ENCODE data around the gene GPR158. TPM values are rescaled to one million over a fixed set of nuclear protein-coding genes. Genes with fewer than 3 reads are reported as not detected.
A peak's percentile ranks its signal among the peaks of the same experiment; 100 is the strongest.

Gene GPR158
- total RNA-seq, 1 experiment from 2014 or later, result 0.58 TPM

DNA sequence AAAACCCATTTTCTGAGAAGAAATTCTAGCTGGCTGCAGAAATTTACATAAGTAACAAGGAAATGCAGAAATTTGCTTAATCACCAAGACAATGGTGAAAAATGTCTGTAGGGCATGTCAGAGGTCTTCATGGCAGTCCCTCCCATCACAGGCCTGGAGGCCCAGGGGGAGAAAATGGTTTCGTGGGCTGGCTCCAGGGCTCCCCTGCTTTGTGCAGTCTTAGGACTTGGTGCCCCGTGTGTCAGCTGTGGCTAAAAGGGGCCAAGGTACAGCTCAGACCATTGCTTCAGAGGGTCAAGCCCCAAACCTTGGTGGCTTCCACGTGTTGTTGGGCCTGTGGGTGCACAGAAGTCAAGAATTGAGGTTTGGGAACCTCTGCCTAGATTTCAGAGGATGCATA lies 215.9 kb downstream of the GPR158 start:
- no peak for DNase-seq (ENCODE audit: low spot score)

DNA sequence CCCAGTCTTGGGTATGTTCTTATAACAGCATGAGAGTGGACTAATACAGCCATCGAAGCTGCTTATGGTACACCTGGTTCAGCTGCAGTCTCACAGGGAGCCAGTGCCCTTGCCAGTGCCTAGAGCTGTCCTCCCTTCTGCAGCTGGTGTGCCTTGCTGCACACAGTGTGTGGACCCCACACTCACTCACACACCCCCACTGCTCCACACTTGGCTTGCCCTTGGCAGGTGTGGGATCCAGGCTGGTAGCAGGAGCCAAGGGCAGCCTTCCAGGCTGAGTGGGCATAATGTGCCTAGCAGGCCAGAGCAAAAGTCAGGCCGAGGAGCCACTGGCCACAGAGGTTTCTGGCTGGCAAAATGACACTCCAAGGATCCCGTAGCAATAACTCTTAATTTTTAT lies 217.3 kb downstream of the GPR158 start:
- DNase-seq (ENCODE audit: low spot score), result no peak

GRCh38 chr10:25393621-25394020 lies 218.8 kb downstream of the GPR158 start:
- no peak for DNase-seq (ENCODE audit: low spot score)

DNA sequence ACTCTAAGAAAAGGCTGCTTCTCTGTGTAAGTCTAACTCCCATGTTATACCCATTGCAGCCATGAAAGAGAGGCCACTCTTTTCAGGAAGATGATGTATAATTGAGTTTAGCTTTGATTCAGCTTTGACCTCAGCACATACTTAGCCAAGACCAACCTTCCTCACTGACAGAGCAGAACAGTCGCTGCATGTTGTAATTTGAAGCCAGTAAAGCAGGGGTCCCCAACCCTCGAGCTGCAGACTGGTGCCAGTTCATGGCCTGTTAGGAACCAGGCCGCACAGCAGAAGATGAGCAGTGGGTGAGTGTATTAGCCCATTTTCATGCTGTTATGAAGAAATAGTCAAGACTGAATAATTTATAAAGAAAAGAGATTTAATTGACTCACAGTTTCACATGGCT lies 223.9 kb downstream of the GPR158 start:
- no peak for DNase-seq (ENCODE audit: low spot score)

DNA sequence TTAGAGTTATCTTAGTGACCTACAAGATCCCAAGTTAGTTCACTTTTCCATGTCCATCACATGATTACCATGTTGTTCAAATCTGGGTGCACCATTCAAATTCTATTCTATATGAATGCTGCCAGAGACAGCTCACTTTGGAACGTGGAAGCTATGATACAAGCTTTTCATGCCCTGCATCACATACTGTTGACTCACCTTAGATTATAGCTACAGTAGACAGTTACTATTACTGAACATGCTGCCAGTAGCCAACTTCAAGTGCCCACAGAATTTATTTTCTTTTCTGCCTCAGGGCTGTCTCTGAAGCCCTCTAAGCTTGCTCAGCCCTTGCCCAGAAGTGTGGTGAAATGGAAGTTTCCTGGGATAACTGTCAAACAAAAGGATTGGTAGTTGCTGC lies 231.1 kb downstream of the GPR158 start:
- DNase-seq (ENCODE audit: low spot score), result peak; percentile 6

DNA sequence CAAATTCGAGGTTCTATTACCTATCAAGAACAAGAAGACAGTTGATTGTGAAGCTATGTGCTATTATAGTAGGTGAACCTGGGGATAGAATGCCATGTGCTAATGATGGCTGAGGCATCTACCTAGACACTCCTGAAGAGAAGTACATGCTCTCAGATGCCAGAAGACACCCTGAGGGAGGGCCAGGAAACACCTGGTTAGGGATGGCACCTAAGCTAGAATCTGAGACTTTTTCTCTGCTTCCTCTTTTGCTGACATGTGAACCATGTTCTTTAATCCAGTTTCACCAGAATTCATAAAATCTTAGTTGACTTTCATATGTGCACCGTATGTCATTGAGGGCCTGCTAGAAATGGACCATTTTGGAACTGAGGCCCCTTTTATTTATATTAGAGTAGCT lies 242.8 kb downstream of the GPR158 start:
- no peak for DNase-seq (ENCODE audit: low spot score)

- no peak for DNase-seq (ENCODE audit: low spot score)
Observed at GRCh38 chr10:25425776-25426175, 251.0 kb downstream of the GPR158 start.

DNA sequence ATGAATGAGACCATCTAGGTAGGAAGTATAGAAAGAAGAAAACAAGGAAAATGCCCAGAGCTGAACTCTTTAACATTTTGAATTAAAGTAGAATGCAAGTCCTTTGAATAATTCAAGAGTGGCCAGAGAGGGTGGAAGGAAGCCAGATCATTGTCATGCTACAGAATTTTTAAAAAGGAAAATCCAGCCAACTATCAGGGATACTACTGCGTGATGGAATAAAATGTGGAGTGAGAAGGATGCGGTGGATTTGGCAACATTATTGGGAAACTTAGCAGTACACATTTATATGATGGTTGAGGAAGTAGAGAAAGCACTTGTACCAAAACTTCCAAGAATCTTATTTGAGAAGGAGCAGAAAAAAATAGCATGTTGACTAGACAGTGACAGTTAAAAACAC lies 261.6 kb downstream of the GPR158 start:
- no peak for DNase-seq (ENCODE audit: low spot score)

DNA sequence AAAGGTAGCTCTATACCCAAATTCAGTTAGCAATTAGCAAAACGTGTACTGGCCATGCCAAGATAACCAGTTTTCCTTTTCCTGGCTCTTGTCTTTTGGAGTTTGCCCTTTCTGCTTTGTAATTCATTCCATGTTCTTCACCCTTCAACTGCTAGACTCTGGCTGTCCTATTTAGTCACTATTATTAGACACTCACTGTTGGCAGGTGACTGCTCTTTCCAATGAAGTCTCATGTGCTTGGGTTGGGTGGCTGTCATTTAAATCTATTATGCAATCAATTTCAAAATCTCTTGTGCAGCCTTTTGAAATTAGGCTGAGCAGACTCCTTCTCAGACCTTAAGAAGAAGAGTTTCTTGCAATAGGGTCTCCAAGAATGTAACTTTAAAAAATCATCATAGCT lies 266.5 kb downstream of the GPR158 start:
- DNase-seq (ENCODE audit: low spot score), result no peak

DNA sequence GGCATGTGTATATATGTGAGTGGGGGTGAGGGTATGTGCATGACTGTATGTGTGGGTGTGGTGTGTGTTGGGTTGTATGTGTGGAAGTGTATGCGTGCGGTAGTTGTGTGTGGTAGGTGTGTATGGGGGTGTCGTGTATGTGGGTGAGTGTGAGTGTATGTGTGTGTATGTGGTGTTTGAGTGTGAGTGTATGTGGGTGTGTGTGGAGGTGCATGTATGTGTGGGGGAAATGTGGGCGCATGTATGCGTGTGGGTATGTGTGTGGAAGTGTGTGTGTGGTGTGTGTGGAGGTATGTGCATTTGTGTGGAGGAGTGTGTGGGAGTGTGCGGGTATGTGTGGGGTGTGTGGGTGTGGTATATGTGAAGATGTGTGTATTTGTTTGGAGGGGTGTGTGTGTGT lies 269.5 kb downstream of the GPR158 start:
- no peak for DNase-seq (ENCODE audit: low spot score)

GRCh38 chr10:25451401-25451800 lies 276.6 kb downstream of the GPR158 start:
- no peak for DNase-seq (ENCODE audit: low spot score)

DNA sequence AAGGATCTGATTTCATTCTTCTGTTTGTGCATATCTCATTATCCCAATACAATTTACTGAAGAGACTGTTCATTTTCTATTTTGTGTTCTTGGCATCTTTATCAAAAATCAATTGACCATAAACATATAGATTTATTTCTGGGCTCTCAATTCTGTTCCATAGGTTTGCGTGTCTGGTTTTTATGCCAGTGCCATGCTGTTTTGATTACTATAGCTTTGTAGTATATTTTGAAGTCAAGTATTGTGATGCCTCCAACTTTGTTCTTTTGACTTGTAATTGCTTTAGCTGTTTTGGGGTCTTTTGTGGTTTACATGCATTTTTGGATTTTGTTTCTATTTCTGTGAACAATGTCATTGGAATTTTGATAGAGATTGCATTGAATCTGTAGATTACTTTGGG lies 278.8 kb downstream of the GPR158 start:
- DNase-seq (ENCODE audit: low spot score), result no peak

DNA sequence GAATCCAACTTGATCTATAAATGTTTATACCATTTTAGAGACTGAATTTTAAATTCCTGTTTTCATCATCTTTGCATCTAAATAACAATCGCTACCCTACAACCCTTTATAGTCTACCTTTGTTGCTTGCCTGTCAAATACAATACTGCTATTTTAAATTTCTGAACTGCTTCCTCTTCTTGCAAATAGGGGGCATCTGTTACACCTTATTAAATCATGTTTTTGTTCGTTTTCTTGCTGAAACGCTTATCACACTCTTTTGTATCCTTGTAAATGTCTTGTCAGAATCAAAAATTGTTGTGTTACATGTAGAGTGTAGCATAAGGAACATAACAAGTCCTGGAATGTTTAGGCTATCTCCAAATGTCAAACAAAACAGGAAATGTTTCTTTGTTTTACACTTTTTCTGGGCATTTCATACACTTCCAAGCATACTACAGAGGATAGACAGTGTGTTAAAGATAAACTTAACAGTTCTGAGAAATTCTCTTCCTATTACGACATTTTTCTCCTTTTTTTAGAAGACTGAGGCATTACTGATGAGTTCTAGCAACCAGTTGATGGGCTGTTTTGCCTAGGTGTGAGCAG lies 281.3 kb downstream of the GPR158 start:
- no peak for DNase-seq (ENCODE audit: low spot score)

DNA sequence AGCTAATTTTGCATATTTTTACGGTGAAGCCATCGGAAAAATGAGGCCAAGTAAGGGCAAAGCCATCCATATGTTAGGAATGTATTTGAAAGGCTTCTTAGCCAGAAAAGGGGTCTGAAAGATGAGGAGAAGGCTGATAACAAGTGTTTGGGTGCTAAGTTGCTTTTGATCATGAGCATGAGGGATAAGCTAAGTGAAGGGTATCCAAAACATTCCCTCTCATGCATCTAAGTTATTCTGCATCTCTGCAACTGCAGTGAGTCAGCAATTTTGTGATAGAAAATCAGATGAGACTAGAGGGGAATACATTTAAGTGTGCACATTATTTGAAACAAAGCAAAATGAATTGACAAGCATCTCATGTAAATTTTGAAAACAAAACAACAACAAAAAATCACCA lies 282.8 kb downstream of the GPR158 start:
- no peak for DNase-seq (ENCODE audit: low spot score)

DNA sequence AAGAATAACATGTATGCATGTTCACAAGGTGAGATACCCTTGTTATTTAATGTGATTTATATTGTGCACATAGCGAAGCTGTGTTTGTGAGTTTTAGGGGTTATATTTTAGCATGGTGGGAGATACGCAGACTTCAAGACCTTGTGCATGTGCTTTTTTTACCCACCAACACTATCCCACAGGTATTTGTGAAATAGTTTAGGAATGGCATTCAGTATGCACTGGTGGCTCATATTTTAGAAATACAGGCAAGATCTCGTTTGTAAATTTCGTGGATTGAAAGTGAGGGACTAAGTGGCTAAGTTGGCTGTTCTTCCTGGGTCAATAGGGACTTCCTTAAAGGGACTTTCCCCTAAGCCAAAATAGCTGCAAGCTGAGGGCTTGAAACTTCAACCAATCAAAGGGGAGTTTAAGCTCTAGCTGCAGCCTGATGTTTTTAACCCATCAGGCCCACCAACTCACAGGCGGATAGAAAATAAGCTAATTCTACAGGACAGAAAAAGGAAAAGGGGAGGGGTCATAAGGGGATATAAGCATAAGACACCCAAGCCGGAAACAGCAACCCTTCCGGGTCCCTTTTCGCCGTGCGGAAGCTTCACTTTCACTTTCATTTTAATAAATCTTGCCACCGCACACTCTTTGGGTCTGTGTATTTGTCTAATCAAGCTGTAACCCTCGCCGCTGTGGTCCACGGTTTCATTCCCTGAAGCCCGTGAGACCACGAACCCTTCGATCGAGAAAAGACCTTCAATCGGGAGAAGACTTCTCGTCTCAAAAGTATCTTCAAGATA lies 291.0 kb downstream of the GPR158 start:
- peak; percentile 59 for DNase-seq (ENCODE audit: low spot score)

- no peak for DNase-seq (ENCODE audit: low spot score)
Observed at GRCh38 chr10:25467881-25468280, 293.1 kb downstream of the GPR158 start.

DNA sequence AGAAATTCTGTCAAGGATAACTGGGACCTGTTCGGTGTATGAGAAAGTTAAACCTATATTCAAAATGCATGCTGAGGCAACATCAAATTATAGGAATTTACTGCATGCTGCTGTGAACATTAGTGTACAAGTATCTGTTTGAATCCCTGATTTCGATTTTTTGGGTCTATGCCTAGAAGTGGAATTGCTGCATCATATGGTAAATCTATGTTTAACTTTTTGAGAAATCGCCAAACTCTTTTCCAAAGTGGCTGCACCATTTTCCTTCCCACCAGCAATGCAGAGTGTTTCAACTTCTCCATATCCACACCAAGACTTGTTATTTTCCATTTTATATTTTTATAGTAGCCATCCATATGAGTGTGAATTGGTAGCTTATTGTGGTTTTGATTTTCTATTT lies 306.7 kb downstream of the GPR158 start:
- DNase-seq (ENCODE audit: low spot score), result no peak

DNA sequence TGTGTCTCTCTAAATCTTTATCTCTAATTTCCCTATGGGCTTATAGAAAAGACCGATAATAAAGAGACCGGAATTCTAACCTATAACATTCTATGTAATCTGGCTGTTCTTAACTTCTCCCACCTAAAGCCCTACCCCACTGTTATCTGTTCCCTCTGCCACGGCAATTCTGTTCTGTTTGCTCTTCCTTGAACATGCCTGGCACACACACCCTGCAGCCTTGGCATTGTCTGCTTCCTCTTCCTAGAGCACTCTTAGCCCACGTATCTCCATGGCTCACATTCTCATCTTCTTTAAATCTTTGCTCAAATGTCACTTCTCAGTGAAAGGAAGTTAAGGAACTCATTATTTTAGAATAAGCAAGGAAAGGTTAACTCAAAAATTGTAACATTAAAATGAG lies 309.2 kb downstream of the GPR158 start:
- DNase-seq (ENCODE audit: low spot score), result no peak

DNA sequence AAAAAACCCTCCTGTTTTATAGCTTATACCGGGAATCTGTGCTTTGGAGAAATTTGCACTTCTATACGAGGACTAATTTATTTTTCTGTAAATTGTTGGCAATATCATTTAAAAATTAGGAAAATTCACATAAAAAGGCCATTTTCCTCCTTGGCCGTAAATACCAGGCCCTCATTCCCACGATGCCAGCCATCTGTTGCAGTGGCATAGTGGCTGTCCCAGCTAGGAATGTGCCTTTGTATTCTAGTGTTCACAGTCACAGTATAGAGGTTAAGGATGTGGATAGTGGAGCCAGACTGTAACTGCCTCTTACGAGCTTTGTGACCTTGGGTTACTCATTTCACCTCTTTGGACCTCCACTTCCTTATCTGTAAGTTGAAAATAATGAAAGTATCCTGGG lies 312.5 kb downstream of the GPR158 start:
- no peak for DNase-seq (ENCODE audit: low spot score)

DNA sequence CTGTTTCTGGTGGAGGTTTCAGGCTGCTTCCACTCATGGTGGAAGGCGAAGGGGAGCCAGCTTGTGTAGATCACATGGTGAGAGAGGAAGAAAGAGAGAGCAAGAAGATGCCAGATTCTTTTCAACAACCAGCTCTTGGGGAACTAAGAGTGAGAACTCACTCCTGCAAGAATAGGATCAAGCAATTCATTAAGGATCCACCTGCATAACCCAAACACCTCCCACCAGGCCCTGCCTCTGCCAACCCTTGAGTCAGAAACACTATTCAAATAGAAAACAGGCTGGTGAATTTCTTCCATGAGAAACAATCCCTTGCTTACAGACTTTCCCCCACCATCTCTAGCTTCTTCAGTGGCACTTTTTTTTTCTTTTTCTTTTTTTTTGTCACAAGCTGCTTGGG lies 317.2 kb downstream of the GPR158 start:
- DNase-seq (ENCODE audit: low spot score), result no peak

- no peak for DNase-seq (ENCODE audit: low spot score)
Observed at GRCh38 chr10:25492680-25493079, 317.9 kb downstream of the GPR158 start.

GRCh38 chr10:25493122-25493893 lies 318.5 kb downstream of the GPR158 start:
- DNase-seq (ENCODE audit: low spot score), result peak; percentile 57

- DNase-seq (ENCODE audit: low spot score), result no peak
Observed at GRCh38 chr10:25497246-25497645, 322.4 kb downstream of the GPR158 start.
